Measurements from ENCODE around the gene RASSF1.

RASSF1 gene

GRCh38 chr3:50355829-50356552, 15.4 kb upstream of the RASSF1 start:
- ATAC-seq, result no peak
- Mint-ChIP-seq H3K27me3 (no peaks in the 10 kb centered on the region), H3K27ac (peak overlapping the region; percentile 53), H3K4me1 (peaks cover 78% of the 10 kb centered on the region), H3K4me3 (no peak overlapping the region), H3K36me3 (peaks cover 14% of the 10 kb centered on the region), H3K9me3 (no peaks in the 10 kb centered on the region)

- H3K4me1 Mint-ChIP-seq, result peaks cover 81% of the 10 kb centered on the region
- H3K4me3 Mint-ChIP-seq, result no peak overlapping the region
- peaks cover 14% of the 10 kb centered on the region for H3K36me3 Mint-ChIP-seq
Measured at GRCh38 chr3:50354850-50355249, 14.2 kb upstream of the RASSF1 start.

GRCh38 chr3:50354186-50354764, 13.6 kb upstream of the RASSF1 start:
- H3K36me3 Mint-ChIP-seq, result peaks cover 14% of the 10 kb centered on the region
- H3K27ac Mint-ChIP-seq, result no peak overlapping the region
- peaks cover 81% of the 10 kb centered on the region for H3K4me1 Mint-ChIP-seq
- no peaks in the 10 kb centered on the region for H3K27me3 Mint-ChIP-seq
- no peak overlapping the region for H3K4me3 Mint-ChIP-seq
- H3K9me3 Mint-ChIP-seq, result no peaks in the 10 kb centered on the region
- no peak for ATAC-seq

More at GRCh38 chr3:50354850-50355249, 14.2 kb upstream of the RASSF1 start:
- Mint-ChIP-seq H3K9me3 (no peaks in the 10 kb centered on the region), H3K27ac (peak overlapping the region; percentile 53), H3K27me3 (no peaks in the 10 kb centered on the region)
- ATAC-seq, result no peak

GRCh38 chr3:50353245-50354004, 12.8 kb upstream of the RASSF1 start:
- Mint-ChIP-seq H3K4me1 (peaks cover 84% of the 10 kb centered on the region), H3K27ac (no peak overlapping the region), H3K4me3 (no peak overlapping the region), H3K9me3 (no peaks in the 10 kb centered on the region), H3K36me3 (peaks cover 16% of the 10 kb centered on the region), H3K27me3 (no peaks in the 10 kb centered on the region)
- ATAC-seq, result no peak

- Mint-ChIP-seq H3K27me3 (no peaks in the 10 kb centered on the region), H3K36me3 (peaks cover 22% of the 10 kb centered on the region), H3K4me1 (peaks cover 84% of the 10 kb centered on the region), H3K27ac (no peak overlapping the region), H3K4me3 (no peak overlapping the region), H3K9me3 (no peaks in the 10 kb centered on the region)
- no peak for ATAC-seq
Measured at GRCh38 chr3:50352781-50353180, 12.1 kb upstream of the RASSF1 start.

- Mint-ChIP-seq H3K36me3 (peaks cover 24% of the 10 kb centered on the region), H3K27ac (peak overlapping the region; percentile 95), H3K9me3 (no peaks in the 10 kb centered on the region), H3K4me1 (peaks cover 70% of the 10 kb centered on the region), H3K4me3 (peak overlapping the region; percentile 96), H3K27me3 (no peaks in the 10 kb centered on the region)
- no peak for ATAC-seq
Measured at GRCh38 chr3:50351323-50351697, 10.7 kb upstream of the RASSF1 start.

- Mint-ChIP-seq H3K27me3 (no peaks in the 10 kb centered on the region), H3K4me3 (peak within 1 kb of the TSS; percentile 96), H3K9me3 (no peaks in the 10 kb centered on the region), H3K27ac (peak within 1 kb of the TSS; percentile 95), H3K4me1 (peaks cover 70% of the 10 kb centered on the region), H3K36me3 (peaks cover 24% of the 10 kb centered on the region)
- peak; percentile 96 for ATAC-seq
Measured at GRCh38 chr3:50350527-50351322, 10.1 kb upstream of the RASSF1 start, which contains the start of the genes CYB561D2 and NPRL2. TSS of gene CYB561D2 (plus strand) at chr3:50350862. CDS start at chr3:50351434, 572 bp downstream. TSS of gene NPRL2 (minus strand) at chr3:50350775. CDS start at chr3:50350652, 123 bp downstream.

GRCh38 chr3:50350213-50350526, 9.5 kb upstream of the RASSF1 start:
- H3K9me3 Mint-ChIP-seq, result no peaks in the 10 kb centered on the region
- peak overlapping the region; percentile 95 for H3K27ac Mint-ChIP-seq
- ATAC-seq, result no peak
- H3K36me3 Mint-ChIP-seq, result peaks cover 19% of the 10 kb centered on the region
- peak overlapping the region; percentile 96 for H3K4me3 Mint-ChIP-seq
- H3K4me1 Mint-ChIP-seq, result peaks cover 70% of the 10 kb centered on the region
- no peaks in the 10 kb centered on the region for H3K27me3 Mint-ChIP-seq

GRCh38 chr3:50347187-50347813, 6.7 kb upstream of the RASSF1 start:
- Mint-ChIP-seq H3K4me1 (peaks cover 64% of the 10 kb centered on the region), H3K27ac (no peak overlapping the region), H3K9me3 (no peaks in the 10 kb centered on the region), H3K36me3 (peaks cover 9% of the 10 kb centered on the region), H3K4me3 (no peak overlapping the region), H3K27me3 (no peaks in the 10 kb centered on the region)
- no peak for ATAC-seq

- peak within 1 kb of the TSS; percentile 18 for H3K27ac Mint-ChIP-seq
- no peaks in the 10 kb centered on the region for H3K9me3 Mint-ChIP-seq
- H3K4me1 Mint-ChIP-seq, result peaks cover 57% of the 10 kb centered on the region
- H3K4me3 Mint-ChIP-seq, result peak within 1 kb of the TSS; percentile 65
- H3K36me3 Mint-ChIP-seq, result peaks cover 9% of the 10 kb centered on the region
- H3K27me3 Mint-ChIP-seq, result no peaks in the 10 kb centered on the region
- ATAC-seq, result peak; percentile 18
Measured at GRCh38 chr3:50345586-50346234, 5.1 kb upstream of the RASSF1 start, which contains the start of gene ZMYND10. TSS of gene ZMYND10 (minus strand) at chr3:50345732. CDS start at chr3:50345579, 153 bp downstream.

- Mint-ChIP-seq H3K4me1 (peaks cover 52% of the 10 kb centered on the region), H3K27ac (no peak overlapping the region), H3K4me3 (no peak overlapping the region), H3K27me3 (no peaks in the 10 kb centered on the region), H3K9me3 (no peaks in the 10 kb centered on the region), H3K36me3 (peaks cover 9% of the 10 kb centered on the region)
- no peak for ATAC-seq
Measured at GRCh38 chr3:50345008-50345407, 4.4 kb upstream of the RASSF1 start.

GRCh38 chr3:50342813-50343633, 2.4 kb upstream of the RASSF1 start:
- H3K27ac Mint-ChIP-seq, result no peak overlapping the region
- no peak for ATAC-seq
- H3K4me3 Mint-ChIP-seq, result no peak overlapping the region
- H3K9me3 Mint-ChIP-seq, result no peaks in the 10 kb centered on the region
- H3K27me3 Mint-ChIP-seq, result no peaks in the 10 kb centered on the region
- peaks cover 17% of the 10 kb centered on the region for H3K36me3 Mint-ChIP-seq
- peaks cover 50% of the 10 kb centered on the region for H3K4me1 Mint-ChIP-seq

GRCh38 chr3:50341996-50342650, 1.5 kb upstream of the RASSF1 start:
- H3K4me1 Mint-ChIP-seq, result peaks cover 46% of the 10 kb centered on the region
- H3K27ac Mint-ChIP-seq, result peak overlapping the region; percentile 99
- H3K4me3 Mint-ChIP-seq, result peak overlapping the region; percentile 8

More at GRCh38 chr3:50341996-50342650, 1.5 kb upstream of the RASSF1 start:
- no peak for ATAC-seq
- H3K9me3 Mint-ChIP-seq, result no peaks in the 10 kb centered on the region
- no peaks in the 10 kb centered on the region for H3K27me3 Mint-ChIP-seq
- H3K36me3 Mint-ChIP-seq, result peaks cover 13% of the 10 kb centered on the region

Data from stimulated activated memory B cell treated with anti-CD40 and anti-IgM and Interleukin-4, amounts not matched to agents 10 μg/mL and 1 μg/mL and 100 μg/mL, for 72 hours (primary cell).